Liver (tissue), 9 donors: ENCODE measurements around the gene DMD. TPM values are rescaled to one million over a fixed set of nuclear protein-coding genes. Genes with fewer than 3 reads are reported as not detected.

Experiments
- DNase-seq: peaks from one replicate; pipeline ENCODE4 v3.0.0-alpha.2; 2017; ENCODE audit warnings: low spot score
- H3K27ac ChIP-seq, 2 donors: one replicate each; pipeline ENCODE4 v1.7.0; 2013; ENCODE audit warnings: inconsistent platforms in 2 of 2, low read length in 2 of 2, control low read depth in 1 of 2, low read depth in 1 of 2, mild to moderate bottlenecking in 1 of 2
- H3K27me3 ChIP-seq, 4 donors: one replicate each; pipeline versions ENCODE4 v1.6.1 to v1.7.0; 2013; ENCODE audit warnings: low read length in 3 of 4, inconsistent platforms in 1 of 4, mild to moderate bottlenecking in 1 of 4, moderate library complexity in 1 of 4; ENCODE audit not compliant: control insufficient read depth in 4 of 4, insufficient read depth in 4 of 4
- H3K36me3 ChIP-seq, 4 donors: one replicate each; pipeline versions ENCODE4 v1.6.1 to v1.7.0; 2013; ENCODE audit warnings: low read length in 3 of 4, mild to moderate bottlenecking in 3 of 4, low read depth in 1 of 4, moderate library complexity in 1 of 4; ENCODE audit not compliant: control insufficient read depth in 4 of 4, insufficient read depth in 3 of 4
- H3K4me1 ChIP-seq, 4 donors: one replicate each; pipeline versions ENCODE4 v1.6.1 to v1.7.0; 2013; ENCODE audit warnings: low read length in 3 of 4, mild to moderate bottlenecking in 3 of 4, moderate library complexity in 1 of 4; ENCODE audit not compliant: control insufficient read depth in 4 of 4, insufficient read depth in 4 of 4
- H3K4me3 ChIP-seq, 3 donors: one replicate each; pipeline versions ENCODE4 v1.6.1 to v1.7.0; 2013; ENCODE audit warnings: low read length in 3 of 3, control low read depth in 1 of 3, low read depth in 1 of 3, mild to moderate bottlenecking in 1 of 3
- H3K9ac ChIP-seq, 2 donors: one replicate each; pipeline ENCODE4 v1.7.0; 2013; ENCODE audit warnings: low read length in 2 of 2, mild to moderate bottlenecking in 2 of 2, moderate library complexity in 2 of 2, control low read depth in 1 of 2, low read depth in 1 of 2
- H3K9me3 ChIP-seq, 4 donors: one replicate each; pipeline versions ENCODE4 v1.6.1 to v1.7.0; 2013; ENCODE audit warnings: low read length in 3 of 4; ENCODE audit not compliant: control insufficient read depth in 4 of 4
- EGR1 ChIP-seq, 2 donors: IDR thresholded peaks; 2 replicates each; pipeline ENCODE4 v1.6.1; 2016 to 2018; ENCODE audit warnings: antibody characterized with exemption in 2 of 2, low read depth in 2 of 2
- FOXA1 ChIP-seq: IDR thresholded peaks from 2 replicates; pipeline ENCODE4 v1.6.1; 2016; ENCODE audit warnings: antibody characterized with exemption
- FOXA2 ChIP-seq: IDR thresholded peaks from 2 replicates; pipeline ENCODE4 v1.6.1; 2016; ENCODE audit warnings: antibody characterized with exemption
- GABPA ChIP-seq, 2 donors: IDR thresholded peaks in 1 of 2; conservative IDR thresholded peaks in 1 of 2; 2 replicates each; pipeline ENCODE4 v1.6.1; 2016; ENCODE audit warnings: antibody characterized with exemption in 2 of 2, mild to moderate bottlenecking in 1 of 2, moderate library complexity in 1 of 2
- HNF4A ChIP-seq, 2 donors: conservative IDR thresholded peaks; 2 replicates each; pipeline ENCODE4 v1.6.1; 2016; ENCODE audit warnings: antibody characterized with exemption in 2 of 2, mild to moderate bottlenecking in 2 of 2
- HNF4G ChIP-seq: IDR thresholded peaks from 2 replicates; pipeline ENCODE4 v1.6.1; 2016; ENCODE audit warnings: antibody characterized with exemption
- JUND ChIP-seq, 2 donors: IDR thresholded peaks; 2 replicates each; pipeline ENCODE4 v1.6.1; 2016; ENCODE audit warnings: antibody characterized with exemption in 2 of 2
- MAX ChIP-seq: IDR thresholded peaks from 2 replicates; pipeline ENCODE4 v1.6.1; 2016; ENCODE audit warnings: antibody characterized with exemption
- NR2F2 ChIP-seq: IDR thresholded peaks from 2 replicates; pipeline ENCODE4 v1.6.1; 2016; ENCODE audit warnings: antibody characterized with exemption
- RAD21 ChIP-seq, 2 donors: IDR thresholded peaks; 2 replicates each; pipeline ENCODE4 v1.6.1; 2016; ENCODE audit warnings: antibody characterized with exemption in 2 of 2, mild to moderate bottlenecking in 2 of 2
- REST ChIP-seq: IDR thresholded peaks from 2 replicates; pipeline ENCODE4 v1.6.1; 2016; ENCODE audit warnings: antibody characterized with exemption, mild to moderate bottlenecking
- RXRA ChIP-seq, 2 donors: IDR thresholded peaks; 2 replicates each; pipeline ENCODE4 v1.6.1; 2017 to 2018; ENCODE audit warnings: antibody characterized with exemption in 2 of 2, mild to moderate bottlenecking in 1 of 2
- SP1 ChIP-seq: IDR thresholded peaks from 2 replicates; pipeline ENCODE4 v1.6.1; 2018; ENCODE audit warnings: antibody characterized with exemption, mild to moderate bottlenecking
- TAF1 ChIP-seq: conservative IDR thresholded peaks from 2 replicates; pipeline ENCODE4 v1.6.1; 2016; ENCODE audit warnings: antibody characterized with exemption, mild to moderate bottlenecking
- YY1 ChIP-seq: IDR thresholded peaks from 2 replicates; pipeline ENCODE4 v1.6.1; 2016; ENCODE audit warnings: antibody characterized with exemption, mild to moderate bottlenecking
- ZBTB33 ChIP-seq: IDR thresholded peaks from 2 replicates; pipeline ENCODE4 v1.6.1; 2016; ENCODE audit warnings: antibody characterized with exemption
- WGBS: extraction: QIAGEN DNeasy Blood & Tissue Kit; methylation state at CpG from one replicate; pipeline ENCODE4 v1.1.7; 2013; 5-methylcytosine and 5-hydroxymethylcytosine counted together
- polyA plus RNA-seq, 2 donors: library from polyadenylated mRNA; stranded (reverse) in 1 of 2; unstranded in 1 of 2; fragments of 200-250 nt in 1 of 2; fragments of >200 nt in 1 of 2; fragmentation: Nextera tagmentation in 1 of 2; extraction: Ambion mirVana in 1 of 2; gene quantifications; one replicate each; pipeline versions ENCODE4 v1.2.1 to v1.2.3, GENCODE V29; 2013 to 2015
- total RNA-seq, 2 donors: library from RNA; depleted of rRNA; stranded (reverse); fragments of >200 nt; gene quantifications; one replicate each; pipeline ENCODE4 v1.2.3, GENCODE V29; 2014
- TF ChIP-seq, protein P1 (sequence below): fragments of 150-350 bp; IDR thresholded peaks from 2 replicates; pipeline ENCODE4 v1.5.1; 2017; ENCODE audit warnings: improper control_type of control experiment, low read depth, low read length; ENCODE audit not compliant: missing input control
- TF ChIP-seq, protein P2 (sequence below): IDR thresholded peaks from 2 replicates; pipeline ENCODE4 v1.6.1; 2016; ENCODE audit warnings: antibody characterized with exemption
- donor health status: healthy.
- donor health status: healthy.
- donor health status: healthy.
- donor health status: healthy.
- donor health status: healthy.

DMD gene
- total and polyA plus RNA-seq, 4 donors = 14.6 to 61.9 (median 23.9) TPM

DNA sequence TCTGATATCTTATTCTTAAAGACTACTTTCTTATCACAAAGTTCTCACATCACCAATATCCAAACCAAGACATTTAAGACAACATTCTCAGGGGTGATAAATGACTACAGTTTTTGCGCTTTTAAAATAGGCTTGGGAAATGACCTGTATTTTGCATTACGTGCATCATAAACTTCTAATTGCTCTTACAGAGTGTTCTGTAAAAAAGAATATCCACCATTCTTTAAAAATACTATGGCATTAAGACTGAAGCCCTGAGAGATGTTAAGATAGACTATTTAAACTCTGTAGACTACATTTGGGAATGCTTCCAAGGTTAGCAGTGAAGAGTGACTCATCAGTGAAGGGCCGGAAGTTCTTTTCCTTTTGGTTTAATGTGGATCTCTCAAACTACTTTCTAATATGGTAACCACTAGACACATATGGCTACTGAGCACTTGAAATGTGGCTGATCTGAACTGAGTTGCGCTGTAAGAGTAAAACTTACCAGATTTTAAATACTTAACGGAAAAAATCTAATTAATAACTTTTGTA, 1620.7 kb downstream of the DMD start:
- Histone ChIP-seq H3K36me3 (no peaks in the 10 kb centered on the region), H3K27me3 (peaks cover 0 to 3% (median 0%) of the 10 kb centered on the region in 4 donors), H3K27ac (no peak overlapping the region), H3K9ac (no peak overlapping the region), H3K4me3 (no peak overlapping the region), H3K9me3 (peaks cover 0 to 2% (median 0%) of the 10 kb centered on the region in 4 donors), H3K4me1 (no peaks in the 10 kb centered on the region)
- TF ChIP-seq JUND (IDR thresholded peaks at IDR 0.05) = peak in 1 of 2 donors; percentile 73
- no peak for TF ChIP-seq REST
- no peak for TF ChIP-seq MAX
- 89% methylated on average over 5 of the region's 5 CpGs for WGBS
- DNase-seq = no peak

- no peaks in the 10 kb centered on the region for H3K4me1 ChIP-seq
- WGBS = 64% methylated on average over 3 of the region's 3 CpGs
- H3K27me3 ChIP-seq = peaks cover 0 to 3% (median 0%) of the 10 kb centered on the region in 4 donors
- no peak for DNase-seq
- H3K4me3 ChIP-seq = no peak overlapping the region
- H3K9me3 ChIP-seq = peaks cover 0 to 2% (median 0%) of the 10 kb centered on the region in 4 donors
- no peaks in the 10 kb centered on the region for H3K36me3 ChIP-seq
- H3K27ac ChIP-seq = no peak overlapping the region
- no peak overlapping the region for H3K9ac ChIP-seq
- TF ChIP-seq ZBTB33 (no peak), YY1 (no peak), RXRA (IDR thresholded peaks at IDR 0.05) (no peak), JUND (IDR thresholded peaks at IDR 0.05) (no peak), FOXA2 (no peak), RAD21 (IDR thresholded peaks at IDR 0.05) (no peak), SP1 (no peak), HNF4A (conservative IDR thresholded peaks at IDR 0.05) (no peak), NR2F2 (no peak), REST (no peak), TAF1 (no peak), EGR1 (IDR thresholded peaks at IDR 0.05; ENCODE audit: low read depth in 2 of 2) (no peak), HNF4G (no peak), MAX (no peak), FOXA1 (no peak), GABPA (IDR thresholded peaks at IDR 0.05 in 1 of 2, conservative IDR thresholded peaks at IDR 0.05 in 1 of 2) (no peak)
- TF ChIP-seq, protein P1, sequence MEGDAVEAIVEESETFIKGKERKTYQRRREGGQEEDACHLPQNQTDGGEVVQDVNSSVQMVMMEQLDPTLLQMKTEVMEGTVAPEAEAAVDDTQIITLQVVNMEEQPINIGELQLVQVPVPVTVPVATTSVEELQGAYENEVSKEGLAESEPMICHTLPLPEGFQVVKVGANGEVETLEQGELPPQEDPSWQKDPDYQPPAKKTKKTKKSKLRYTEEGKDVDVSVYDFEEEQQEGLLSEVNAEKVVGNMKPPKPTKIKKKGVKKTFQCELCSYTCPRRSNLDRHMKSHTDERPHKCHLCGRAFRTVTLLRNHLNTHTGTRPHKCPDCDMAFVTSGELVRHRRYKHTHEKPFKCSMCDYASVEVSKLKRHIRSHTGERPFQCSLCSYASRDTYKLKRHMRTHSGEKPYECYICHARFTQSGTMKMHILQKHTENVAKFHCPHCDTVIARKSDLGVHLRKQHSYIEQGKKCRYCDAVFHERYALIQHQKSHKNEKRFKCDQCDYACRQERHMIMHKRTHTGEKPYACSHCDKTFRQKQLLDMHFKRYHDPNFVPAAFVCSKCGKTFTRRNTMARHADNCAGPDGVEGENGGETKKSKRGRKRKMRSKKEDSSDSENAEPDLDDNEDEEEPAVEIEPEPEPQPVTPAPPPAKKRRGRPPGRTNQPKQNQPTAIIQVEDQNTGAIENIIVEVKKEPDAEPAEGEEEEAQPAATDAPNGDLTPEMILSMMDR = no peak
- TF ChIP-seq, protein P2, sequence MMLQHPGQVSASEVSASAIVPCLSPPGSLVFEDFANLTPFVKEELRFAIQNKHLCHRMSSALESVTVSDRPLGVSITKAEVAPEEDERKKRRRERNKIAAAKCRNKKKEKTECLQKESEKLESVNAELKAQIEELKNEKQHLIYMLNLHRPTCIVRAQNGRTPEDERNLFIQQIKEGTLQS = no peak
Observed at GRCh38 chrX:31589503-31589902, 1621.8 kb downstream of the DMD start.
